HG03095 (cell line): Measurements from ENCODE around the gene MS4A10.

Source experiments
- ATAC-seq: cut with Tn5 transposase; IDR thresholded peaks from one replicate; pipeline ENCODE4 v1.9.1; 2021; ENCODE audit warnings: moderate library complexity; ENCODE audit not compliant: unreplicated experiment

Gene MS4A10

DNA sequence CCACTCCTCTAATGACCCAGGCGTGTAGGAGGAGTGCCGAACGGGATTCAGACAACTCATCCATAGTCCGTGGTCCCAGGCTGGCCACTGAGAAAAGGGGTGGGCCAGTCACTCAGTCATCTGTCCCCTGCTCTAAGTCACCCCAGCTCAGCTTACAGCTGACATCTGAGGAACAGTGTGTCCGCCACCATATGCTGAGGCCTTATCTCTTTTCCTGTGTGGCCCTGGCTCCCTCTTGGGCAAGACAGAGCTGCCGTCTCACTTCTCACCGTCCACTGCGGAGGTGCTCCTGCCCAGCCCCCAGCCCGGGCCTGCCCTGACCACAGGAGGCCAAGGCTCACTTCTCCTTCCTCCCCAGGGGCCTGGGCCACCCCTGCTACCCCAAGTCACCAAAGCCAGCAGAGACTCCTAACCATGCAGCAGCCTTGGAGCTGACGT, 63.6 kb downstream of the MS4A10 start:
- ATAC-seq = no peak

DNA sequence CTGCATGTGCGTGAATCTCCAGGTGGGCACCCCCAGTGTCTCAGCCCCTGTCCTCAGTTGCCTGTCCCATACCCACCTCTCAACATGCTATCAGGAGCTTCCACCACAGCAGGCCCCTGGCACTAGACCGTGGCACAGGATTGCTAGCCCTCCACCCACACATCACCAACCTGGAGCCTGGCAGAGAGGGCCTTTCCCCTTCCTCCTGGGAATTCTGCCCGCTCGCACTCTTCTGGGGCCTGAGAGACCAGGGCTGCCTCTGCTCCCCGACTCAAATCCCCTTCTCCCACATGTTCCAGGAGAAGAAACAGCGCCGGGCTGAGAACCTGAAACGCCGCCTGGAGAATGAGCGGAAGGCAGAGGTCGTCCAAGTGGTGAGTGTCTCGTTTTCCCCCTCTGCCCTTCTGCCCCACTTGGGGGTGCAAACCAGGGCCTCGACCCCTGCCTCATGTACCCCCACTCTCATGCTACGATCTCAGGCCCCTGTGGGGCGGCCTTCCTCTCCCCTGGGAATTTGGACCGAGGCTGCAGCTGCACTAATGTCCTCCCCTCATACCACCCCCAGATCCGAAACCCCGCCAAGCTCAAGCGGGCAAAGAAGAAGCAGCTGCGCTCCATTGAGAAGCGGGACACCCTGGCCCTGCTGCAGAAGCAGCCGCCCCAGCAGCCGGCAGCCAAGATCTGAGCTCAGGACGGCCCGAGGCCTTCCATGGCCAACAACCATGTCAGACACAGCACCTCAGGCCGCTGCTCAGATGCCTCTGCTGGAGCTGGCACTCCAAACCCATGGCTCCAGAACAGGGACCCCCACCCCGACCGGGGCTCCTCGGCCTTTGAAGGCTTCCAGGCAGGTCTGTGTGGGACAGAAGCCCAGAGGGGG, 64.7 kb downstream of the MS4A10 start:
- ATAC-seq = no peak
